GM23338 (cell line): ENCODE results near the gene ARHGAP10. TPM values are rescaled to one million over a fixed set of nuclear protein-coding genes. Genes with fewer than 3 reads are reported as not detected.

Experiments used
- ATAC-seq: fragments of 200-7000 bp; cut with Tn5 transposase; 3 replicates; pipeline ENCODE4 v1.9.1; 2020
- DNase-seq: peaks from one replicate; pipeline ENCODE4 v3.0.0-alpha.2; 2015; ENCODE audit warnings: low spot score
- H2AFZ ChIP-seq: fragments of 200-600 bp; sonication (generic); 2 replicates; pipeline ENCODE4 v1.8.0; 2016; ENCODE audit warnings: antibody characterized with exemption, mild to moderate bottlenecking, moderate library complexity
- H3F3A ChIP-seq: fragments of 200-600 bp; sonication (generic); replicated peaks from 2 replicates; pipeline ENCODE4 v1.8.0; 2017; ENCODE audit warnings: antibody characterized with exemption, mixed run types, low read depth
- H3K27ac ChIP-seq: fragments of 200-600 bp; sonication (generic); 2 replicates; pipeline ENCODE4 v1.6.1; 2016; ENCODE audit warnings: low read depth
- H3K27me3 ChIP-seq: fragments of 200-600 bp; sonication (generic); 2 replicates; pipeline ENCODE4 v1.8.0; 2016; ENCODE audit warnings: mild to moderate bottlenecking, mixed run types, moderate library complexity; ENCODE audit not compliant: insufficient read depth
- H3K36me3 ChIP-seq: fragments of 200-600 bp; sonication (generic); 2 replicates; pipeline ENCODE4 v1.8.0; 2016; ENCODE audit warnings: mild to moderate bottlenecking; ENCODE audit not compliant: insufficient read depth
- H3K4me1 ChIP-seq: fragments of 200-600 bp; sonication (generic); 2 replicates; pipeline ENCODE4 v1.8.0; 2016; ENCODE audit warnings: mild to moderate bottlenecking, moderate library complexity; ENCODE audit not compliant: insufficient read depth
- H3K4me2 ChIP-seq: fragments of 200-600 bp; sonication (generic); 2 replicates; pipeline ENCODE4 v1.7.1; 2017; ENCODE audit warnings: mixed run types
- H3K4me3 ChIP-seq: fragments of 200-600 bp; sonication (generic); 2 replicates; pipeline ENCODE4 v1.6.1; 2016; ENCODE audit warnings: mixed run types
- H3K79me2 ChIP-seq: fragments of 200-600 bp; sonication (generic); replicated peaks from 2 replicates; pipeline ENCODE4 v1.8.0; 2017; ENCODE audit warnings: mild to moderate bottlenecking; ENCODE audit not compliant: insufficient read depth
- H3K9me2 ChIP-seq: fragments of 200-600 bp; sonication (generic); 2 replicates; pipeline ENCODE4 v1.8.0; 2017; ENCODE audit not compliant: insufficient read depth
- H4K20me1 ChIP-seq: fragments of 200-600 bp; sonication (generic); replicated peaks from 2 replicates; pipeline ENCODE4 v1.8.0; 2017; ENCODE audit warnings: mild to moderate bottlenecking; ENCODE audit not compliant: insufficient read depth
- H3K27ac Mint-ChIP-seq: 2 replicates; pipeline ENCODE4 v1.8.0; 2020; ENCODE audit warnings: inconsistent platforms, mild to moderate bottlenecking, moderate library complexity, mixed read lengths
- H3K27me3 Mint-ChIP-seq: 3 replicates; pipeline ENCODE4 v1.8.0; 2022; ENCODE audit warnings: low read depth, mild to moderate bottlenecking, moderate library complexity, mixed read lengths, inconsistent platforms; ENCODE audit not compliant: insufficient read depth, poor library complexity
- H3K36me3 Mint-ChIP-seq: 3 replicates; pipeline ENCODE4 v1.8.0; 2021; ENCODE audit warnings: low read depth, mild to moderate bottlenecking, inconsistent platforms, moderate library complexity, mixed read lengths
- H3K4me1 Mint-ChIP-seq: 3 replicates; pipeline ENCODE4 v1.8.0; 2020; ENCODE audit warnings: mild to moderate bottlenecking, inconsistent platforms, mixed read lengths
- H3K4me3 Mint-ChIP-seq: 3 replicates; pipeline ENCODE4 v1.8.0; 2021; ENCODE audit warnings: moderate library complexity, mild to moderate bottlenecking, inconsistent platforms, mixed read lengths
- H3K9me3 Mint-ChIP-seq: 3 replicates; pipeline ENCODE4 v1.8.0; 2020; ENCODE audit warnings: moderate library complexity, mild to moderate bottlenecking, inconsistent platforms, mixed read lengths
- EZH2phosphoT487 ChIP-seq: fragments of 200-600 bp; sonication (generic); IDR thresholded peaks from one replicate; pipeline ENCODE4 v1.8.1; 2018; ENCODE audit warnings: antibody characterized with exemption; ENCODE audit not compliant: unreplicated experiment
- POLR2AphosphoS5 ChIP-seq: IDR thresholded peaks from 2 replicates; pipeline ENCODE4 v1.6.1; 2016; ENCODE audit warnings: antibody characterized with exemption, low read depth
- polyA plus RNA-seq: library from polyadenylated mRNA; unstranded; fragments of >200 nt; fragmentation: Nextera tagmentation; extraction: Ambion mirVana; gene quantifications from 2 replicates; pipeline ENCODE4 v1.2.1, GENCODE V29; 2016
- total RNA-seq: library from RNA; depleted of rRNA; stranded (reverse); fragments of >200 nt; shearing (Covaris generic); gene quantifications from 2 replicates; pipeline ENCODE4 v1.2.3, GENCODE V29; 2014
- TF ChIP-seq, protein P1 (sequence below): fragments of 250-450 bp; sonication (Bioruptor Pico); IDR thresholded peaks from 2 replicates; pipeline ENCODE4 v1.5.0; 2020; ENCODE audit warnings: mild to moderate bottlenecking, moderate library complexity
- TF ChIP-seq, protein P2 (sequence below): IDR thresholded peaks from one replicate; pipeline ENCODE4 v1.6.1; 2018; ENCODE audit warnings: antibody characterized with exemption; ENCODE audit not compliant: unreplicated experiment

ARHGAP10 gene
- total and polyA plus RNA-seq, 2 experiments from 2014 or later, result 5.1 to 6.3 TPM

DNA sequence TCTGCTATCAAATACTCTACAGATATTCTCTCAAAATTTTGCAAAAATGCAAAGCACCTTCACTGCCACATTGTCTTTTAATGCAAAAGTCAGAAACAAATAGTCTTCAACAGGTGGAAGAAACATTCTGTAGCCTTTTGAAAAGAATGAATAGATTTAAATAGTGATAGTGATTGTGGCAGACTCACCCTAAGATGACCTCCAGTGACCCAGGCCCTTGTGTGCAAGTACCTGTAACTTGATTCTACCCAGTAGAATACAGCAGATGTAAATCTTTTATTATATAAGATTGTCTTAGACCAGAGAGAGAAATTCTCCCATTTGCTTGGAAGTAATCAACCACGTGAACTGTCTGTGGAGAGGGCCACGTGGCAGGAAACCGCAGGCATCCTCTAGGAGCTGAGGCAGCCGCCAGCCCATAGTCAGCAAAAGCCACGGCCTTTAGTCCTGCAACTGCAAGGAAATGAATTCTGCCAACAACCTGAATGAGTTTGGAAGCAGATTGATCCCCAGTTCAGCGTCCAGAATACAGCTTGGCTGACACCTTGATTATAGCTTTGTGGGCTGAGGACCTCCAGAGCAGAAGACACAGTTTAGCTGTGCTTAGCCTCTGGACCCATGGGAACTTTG, 272.5 kb downstream of the ARHGAP10 start:
- Histone ChIP-seq H3F3A (no peaks in the 10 kb centered on the region), H4K20me1 (no peaks in the 10 kb centered on the region), H3K4me3 (no peak overlapping the region), H3K27me3 (no peaks in the 10 kb centered on the region), H3K4me2 (no peak overlapping the region), H2AFZ (no peak overlapping the region), H3K9me2 (no peaks in the 10 kb centered on the region), H3K27ac (no peak overlapping the region), H3K79me2 (no peaks in the 10 kb centered on the region), H3K4me1 (no peaks in the 10 kb centered on the region), H3K36me3 (no peaks in the 10 kb centered on the region; the same call in 1 of the 2 replicates)
- Mint-ChIP-seq H3K9me3 (peaks cover 11% of the 10 kb centered on the region; the same call in 2 of the 3 replicates), H3K36me3 (peaks cover 11% of the 10 kb centered on the region; the same call in 2 of the 3 replicates), H3K4me3 (no peak overlapping the region), H3K27ac (no peak overlapping the region), H3K27me3 (peaks cover 2% of the 10 kb centered on the region), H3K4me1 (peaks cover 6% of the 10 kb centered on the region; the same call in 2 of the 3 replicates)
- ATAC-seq (no peak), DNase-seq (no peak)
- TF ChIP-seq, protein P1, sequence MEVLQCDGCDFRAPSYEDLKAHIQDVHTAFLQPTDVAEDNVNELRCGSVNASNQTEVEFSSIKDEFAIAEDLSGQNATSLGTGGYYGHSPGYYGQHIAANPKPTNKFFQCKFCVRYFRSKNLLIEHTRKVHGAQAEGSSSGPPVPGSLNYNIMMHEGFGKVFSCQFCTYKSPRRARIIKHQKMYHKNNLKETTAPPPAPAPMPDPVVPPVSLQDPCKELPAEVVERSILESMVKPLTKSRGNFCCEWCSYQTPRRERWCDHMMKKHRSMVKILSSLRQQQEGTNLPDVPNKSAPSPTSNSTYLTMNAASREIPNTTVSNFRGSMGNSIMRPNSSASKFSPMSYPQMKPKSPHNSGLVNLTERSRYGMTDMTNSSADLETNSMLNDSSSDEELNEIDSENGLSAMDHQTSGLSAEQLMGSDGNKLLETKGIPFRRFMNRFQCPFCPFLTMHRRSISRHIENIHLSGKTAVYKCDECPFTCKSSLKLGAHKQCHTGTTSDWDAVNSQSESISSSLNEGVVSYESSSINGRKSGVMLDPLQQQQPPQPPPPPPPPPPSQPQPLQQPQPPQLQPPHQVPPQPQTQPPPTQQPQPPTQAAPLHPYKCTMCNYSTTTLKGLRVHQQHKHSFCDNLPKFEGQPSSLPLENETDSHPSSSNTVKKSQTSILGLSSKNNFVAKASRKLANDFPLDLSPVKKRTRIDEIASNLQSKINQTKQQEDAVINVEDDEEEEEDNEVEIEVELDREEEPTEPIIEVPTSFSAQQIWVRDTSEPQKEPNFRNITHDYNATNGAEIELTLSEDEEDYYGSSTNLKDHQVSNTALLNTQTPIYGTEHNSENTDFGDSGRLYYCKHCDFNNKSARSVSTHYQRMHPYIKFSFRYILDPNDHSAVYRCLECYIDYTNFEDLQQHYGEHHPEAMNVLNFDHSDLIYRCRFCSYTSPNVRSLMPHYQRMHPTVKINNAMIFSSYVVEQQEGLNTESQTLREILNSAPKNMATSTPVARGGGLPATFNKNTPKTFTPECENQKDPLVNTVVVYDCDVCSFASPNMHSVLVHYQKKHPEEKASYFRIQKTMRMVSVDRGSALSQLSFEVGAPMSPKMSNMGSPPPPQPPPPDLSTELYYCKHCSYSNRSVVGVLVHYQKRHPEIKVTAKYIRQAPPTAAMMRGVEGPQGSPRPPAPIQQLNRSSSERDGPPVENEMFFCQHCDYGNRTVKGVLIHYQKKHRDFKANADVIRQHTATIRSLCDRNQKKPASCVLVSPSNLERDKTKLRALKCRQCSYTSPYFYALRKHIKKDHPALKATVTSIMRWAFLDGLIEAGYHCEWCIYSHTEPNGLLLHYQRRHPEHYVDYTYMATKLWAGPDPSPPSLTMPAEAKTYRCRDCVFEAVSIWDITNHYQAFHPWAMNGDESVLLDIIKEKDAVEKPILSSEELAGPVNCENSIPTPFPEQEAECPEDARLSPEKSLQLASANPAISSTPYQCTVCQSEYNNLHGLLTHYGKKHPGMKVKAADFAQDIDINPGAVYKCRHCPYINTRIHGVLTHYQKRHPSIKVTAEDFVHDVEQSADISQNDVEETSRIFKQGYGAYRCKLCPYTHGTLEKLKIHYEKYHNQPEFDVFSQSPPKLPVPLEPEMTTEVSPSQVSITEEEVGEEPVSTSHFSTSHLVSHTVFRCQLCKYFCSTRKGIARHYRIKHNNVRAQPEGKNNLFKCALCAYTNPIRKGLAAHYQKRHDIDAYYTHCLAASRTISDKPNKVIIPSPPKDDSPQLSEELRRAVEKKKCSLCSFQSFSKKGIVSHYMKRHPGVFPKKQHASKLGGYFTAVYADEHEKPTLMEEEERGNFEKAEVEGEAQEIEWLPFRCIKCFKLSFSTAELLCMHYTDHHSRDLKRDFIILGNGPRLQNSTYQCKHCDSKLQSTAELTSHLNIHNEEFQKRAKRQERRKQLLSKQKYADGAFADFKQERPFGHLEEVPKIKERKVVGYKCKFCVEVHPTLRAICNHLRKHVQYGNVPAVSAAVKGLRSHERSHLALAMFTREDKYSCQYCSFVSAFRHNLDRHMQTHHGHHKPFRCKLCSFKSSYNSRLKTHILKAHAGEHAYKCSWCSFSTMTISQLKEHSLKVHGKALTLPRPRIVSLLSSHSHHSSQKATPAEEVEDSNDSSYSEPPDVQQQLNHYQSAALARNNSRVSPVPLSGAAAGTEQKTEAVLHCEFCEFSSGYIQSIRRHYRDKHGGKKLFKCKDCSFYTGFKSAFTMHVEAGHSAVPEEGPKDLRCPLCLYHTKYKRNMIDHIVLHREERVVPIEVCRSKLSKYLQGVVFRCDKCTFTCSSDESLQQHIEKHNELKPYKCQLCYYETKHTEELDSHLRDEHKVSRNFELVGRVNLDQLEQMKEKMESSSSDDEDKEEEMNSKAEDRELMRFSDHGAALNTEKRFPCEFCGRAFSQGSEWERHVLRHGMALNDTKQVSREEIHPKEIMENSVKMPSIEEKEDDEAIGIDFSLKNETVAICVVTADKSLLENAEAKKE, result no peak
- TF ChIP-seq, protein P2, sequence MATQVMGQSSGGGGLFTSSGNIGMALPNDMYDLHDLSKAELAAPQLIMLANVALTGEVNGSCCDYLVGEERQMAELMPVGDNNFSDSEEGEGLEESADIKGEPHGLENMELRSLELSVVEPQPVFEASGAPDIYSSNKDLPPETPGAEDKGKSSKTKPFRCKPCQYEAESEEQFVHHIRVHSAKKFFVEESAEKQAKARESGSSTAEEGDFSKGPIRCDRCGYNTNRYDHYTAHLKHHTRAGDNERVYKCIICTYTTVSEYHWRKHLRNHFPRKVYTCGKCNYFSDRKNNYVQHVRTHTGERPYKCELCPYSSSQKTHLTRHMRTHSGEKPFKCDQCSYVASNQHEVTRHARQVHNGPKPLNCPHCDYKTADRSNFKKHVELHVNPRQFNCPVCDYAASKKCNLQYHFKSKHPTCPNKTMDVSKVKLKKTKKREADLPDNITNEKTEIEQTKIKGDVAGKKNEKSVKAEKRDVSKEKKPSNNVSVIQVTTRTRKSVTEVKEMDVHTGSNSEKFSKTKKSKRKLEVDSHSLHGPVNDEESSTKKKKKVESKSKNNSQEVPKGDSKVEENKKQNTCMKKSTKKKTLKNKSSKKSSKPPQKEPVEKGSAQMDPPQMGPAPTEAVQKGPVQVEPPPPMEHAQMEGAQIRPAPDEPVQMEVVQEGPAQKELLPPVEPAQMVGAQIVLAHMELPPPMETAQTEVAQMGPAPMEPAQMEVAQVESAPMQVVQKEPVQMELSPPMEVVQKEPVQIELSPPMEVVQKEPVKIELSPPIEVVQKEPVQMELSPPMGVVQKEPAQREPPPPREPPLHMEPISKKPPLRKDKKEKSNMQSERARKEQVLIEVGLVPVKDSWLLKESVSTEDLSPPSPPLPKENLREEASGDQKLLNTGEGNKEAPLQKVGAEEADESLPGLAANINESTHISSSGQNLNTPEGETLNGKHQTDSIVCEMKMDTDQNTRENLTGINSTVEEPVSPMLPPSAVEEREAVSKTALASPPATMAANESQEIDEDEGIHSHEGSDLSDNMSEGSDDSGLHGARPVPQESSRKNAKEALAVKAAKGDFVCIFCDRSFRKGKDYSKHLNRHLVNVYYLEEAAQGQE, result no peak
- TF ChIP-seq EZH2phosphoT487, result no peak
- no peak for TF ChIP-seq POLR2AphosphoS5
